GM12801 (cell line): ENCODE measurements around the gene RASIP1.

ENCODE experiments used
- CTCF ChIP-seq: IDR thresholded peaks from one replicate; pipeline ENCODE4 v1.5.1; 2011; ENCODE audit warnings: control low read depth; ENCODE audit not compliant: insufficient read length; ENCODE audit errors: extremely low read depth

The RASIP1 gene

DNA sequence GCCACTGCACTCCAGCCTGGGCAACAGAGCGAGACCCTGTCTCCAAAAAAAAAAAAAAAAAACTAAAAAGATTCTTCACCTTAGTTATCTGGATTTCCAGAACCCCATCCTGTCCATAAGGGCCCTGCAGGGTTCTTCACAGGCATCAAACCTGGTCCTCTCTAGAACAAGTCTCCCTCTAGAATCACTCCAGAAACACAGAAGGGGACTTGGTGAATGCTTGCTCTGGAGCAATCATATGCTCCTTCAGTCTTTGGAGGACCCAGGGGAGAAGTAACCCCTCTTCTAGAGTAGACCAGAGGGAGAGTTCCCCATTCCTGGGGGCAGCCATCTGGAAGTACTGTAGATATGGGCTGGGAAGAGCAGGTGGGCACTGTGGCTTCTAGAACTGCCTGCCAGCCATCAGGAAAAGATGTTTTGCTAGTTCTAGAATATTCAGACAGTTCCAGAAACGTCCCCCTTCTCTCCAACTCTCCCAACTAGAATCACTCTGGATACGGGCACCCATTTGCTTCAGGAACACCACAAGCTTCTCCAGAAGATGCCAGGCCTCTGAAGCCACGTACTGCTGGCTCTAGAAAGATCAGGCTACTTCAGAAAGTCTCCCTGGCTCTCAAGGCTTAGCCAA, 9.3 kb upstream of the RASIP1 start:
- TF ChIP-seq CTCF, result no peak

- TF ChIP-seq CTCF, result no peak
Observed at GRCh38 chr19:48746738-48747575, 6.5 kb upstream of the RASIP1 start, which contains the start of gene IZUMO1. IZUMO1 (minus strand) TSS chr19:48746909; CDS start chr19:48745859, 1,050 bp downstream.

GRCh38 chr19:48746110-48746509, 5.7 kb upstream of the RASIP1 start:
- TF ChIP-seq CTCF, result no peak

GRCh38 chr19:48745208-48745995, 5.0 kb upstream of the RASIP1 start:
- TF ChIP-seq CTCF, result no peak

DNA sequence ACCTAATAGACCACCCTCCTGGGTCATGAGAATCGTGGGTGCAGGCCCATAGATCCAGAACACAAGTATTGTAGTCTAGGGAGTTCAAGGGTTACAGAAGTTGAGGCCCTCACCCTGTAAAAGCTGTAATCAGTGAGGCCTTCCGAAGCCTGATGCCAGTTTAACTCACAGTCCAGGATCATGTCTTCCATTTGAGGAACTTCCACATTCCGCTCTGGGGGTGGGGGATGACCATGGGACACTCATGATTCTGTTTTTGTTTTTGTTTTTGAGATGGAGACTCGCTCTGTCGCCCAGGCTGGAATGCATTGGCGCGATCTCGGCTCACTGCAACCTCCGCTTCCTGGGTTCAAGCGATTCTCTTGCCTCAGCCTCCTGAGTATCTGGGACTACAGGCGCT, 1.7 kb upstream of the RASIP1 start:
- no peak for TF ChIP-seq CTCF

DNA sequence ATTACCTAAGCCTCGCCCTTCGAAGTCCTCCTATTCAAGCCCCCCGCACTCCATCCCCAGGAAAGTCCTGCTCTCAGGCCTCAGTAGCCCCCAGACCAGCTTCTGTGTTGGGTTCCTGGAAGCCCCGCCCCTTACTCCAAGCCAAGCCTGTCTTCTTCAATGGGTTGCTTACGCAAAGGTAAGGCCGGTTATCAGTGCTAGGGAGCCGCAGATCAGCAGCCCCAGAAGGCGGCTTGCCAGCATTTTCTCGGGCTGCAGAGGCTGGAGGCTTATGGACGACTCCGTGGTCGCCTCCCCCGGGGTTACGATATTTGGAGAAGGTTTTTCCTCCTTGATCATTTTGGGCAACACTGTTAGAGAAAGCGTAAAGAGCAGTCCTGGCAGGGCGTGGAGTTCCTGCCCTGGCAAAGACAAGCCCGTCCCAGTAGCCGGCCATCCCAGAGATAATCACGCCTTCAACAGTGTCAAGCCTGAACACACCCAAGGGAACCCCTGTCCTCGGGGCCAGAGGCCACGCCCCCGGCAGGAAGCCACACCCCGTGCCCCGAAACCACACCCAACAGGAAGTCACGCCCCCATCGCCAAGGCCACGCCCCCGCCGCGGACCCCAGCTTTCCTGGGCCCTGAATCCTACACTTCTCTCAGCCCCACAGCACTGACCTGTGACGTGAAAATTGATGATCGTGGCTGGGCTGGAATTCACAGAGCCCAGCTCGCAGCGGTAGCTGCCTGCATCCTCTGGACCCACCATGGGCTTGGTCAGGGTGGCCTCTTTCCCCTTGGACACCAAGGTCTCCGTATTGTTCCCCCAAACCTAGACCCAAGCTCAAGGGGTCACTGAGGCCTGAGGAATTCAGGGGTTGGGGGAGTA, 954 bp upstream of the RASIP1 start:
- no peak for TF ChIP-seq CTCF
